Activated naive CD4-positive, alpha-beta T cell treated with anti-CD3 and anti-CD28 coated beads for 36 hours (primary cell): ENCODE measurements around the gene P2RX3. TPM values are rescaled to one million over a fixed set of nuclear protein-coding genes. Genes with fewer than 3 reads are reported as not detected.

Source experiments
- CTCF ChIA-PET: fragments of 350-600 bp; sonication (Branson Sonifier 250); formaldehyde crosslinking; loops from one replicate; lab custom pipeline; 2021; ENCODE audit warnings: antibody characterized with exemption; lab: Charles Lee
- DNase-seq: peaks from one replicate; pipeline ENCODE4 v3.0.0-alpha.2; 2020
- H3K27ac Mint-ChIP-seq: one replicate; pipeline ENCODE4 v1.8.0; 2021; ENCODE audit warnings: mild to moderate bottlenecking, mixed read lengths
- H3K27me3 Mint-ChIP-seq: one replicate; pipeline ENCODE4 v1.8.0; 2021; ENCODE audit warnings: low read depth, mixed read lengths
- H3K36me3 Mint-ChIP-seq: one replicate; pipeline ENCODE4 v1.8.0; 2021; ENCODE audit warnings: low read depth, mixed read lengths
- H3K4me1 Mint-ChIP-seq: one replicate; pipeline ENCODE4 v1.8.0; 2021; ENCODE audit warnings: low read depth, mixed read lengths
- H3K4me3 Mint-ChIP-seq: one replicate; pipeline ENCODE4 v1.8.0; 2021; ENCODE audit warnings: mild to moderate bottlenecking, moderate library complexity, mixed read lengths
- H3K9me3 Mint-ChIP-seq: one replicate; pipeline ENCODE4 v1.8.0; 2021; ENCODE audit warnings: mixed read lengths
- intact Hi-C: fragments of 100-400 bp; cut with micrococcal nuclease; formaldehyde crosslinking; loops from one replicate; pipeline ENCODE4 v1.15.1; 2023
- total RNA-seq, 2 experiments: library from RNA; stranded (reverse); gene quantifications; one replicate each; pipeline ENCODE4 v1.2.3, GENCODE V29; 2021

Gene P2RX3
- total RNA-seq, 2 experiments from 2014 or later = not detected

GRCh38 chr11:57370251-57370650 lies 32.1 kb downstream of the P2RX3 start:
- DNase-seq = no peak
- H3K27ac Mint-ChIP-seq = no peak overlapping the region

GRCh38 chr11:57370941-57371340 lies 32.8 kb downstream of the P2RX3 start:
- Mint-ChIP-seq H3K9me3 (no peaks in the 10 kb centered on the region), H3K4me3 (no peak overlapping the region), H3K4me1 (no peaks in the 10 kb centered on the region), H3K27me3 (no peaks in the 10 kb centered on the region), H3K36me3 (no peaks in the 10 kb centered on the region), H3K27ac (no peak overlapping the region)
- intact Hi-C loops = no loop called here
- CTCF ChIA-PET = interaction anchor here (0.6 to 1.2 kb wide), 2 partner anchors 73 to 87 kb away, joined by 4 to 5 read pairs; no protein-coding TSS in a partner anchor
- DNase-seq = no peak

More at GRCh38 chr11:57370251-57370650, 32.1 kb downstream of the P2RX3 start:
- H3K36me3 Mint-ChIP-seq = no peaks in the 10 kb centered on the region
- no peaks in the 10 kb centered on the region for H3K9me3 Mint-ChIP-seq
- H3K27me3 Mint-ChIP-seq = no peaks in the 10 kb centered on the region
- H3K4me3 Mint-ChIP-seq = no peak overlapping the region
- H3K4me1 Mint-ChIP-seq = no peaks in the 10 kb centered on the region
- CTCF ChIA-PET = interaction anchor here (1.2 kb wide), 1 partner anchor 88 kb away, joined by 5 read pairs; no protein-coding TSS in a partner anchor
- intact Hi-C loops = no loop called here

- Mint-ChIP-seq H3K36me3 (no peaks in the 10 kb centered on the region), H3K27me3 (peaks cover 3% of the 10 kb centered on the region), H3K4me3 (no peak overlapping the region), H3K27ac (no peak overlapping the region), H3K9me3 (no peaks in the 10 kb centered on the region), H3K4me1 (no peaks in the 10 kb centered on the region)
- CTCF ChIA-PET = interaction anchor here (1.0 to 1.2 kb wide), 2 partner anchors 26 to 85 kb away, joined by 3 read pairs; no protein-coding TSS in a partner anchor
- intact Hi-C loops = no loop called here
- no peak for DNase-seq
Observed at GRCh38 chr11:57373146-57373545, 35.0 kb downstream of the P2RX3 start.

GRCh38 chr11:57374966-57375365 lies 36.8 kb downstream of the P2RX3 start:
- no peaks in the 10 kb centered on the region for H3K9me3 Mint-ChIP-seq
- H3K27me3 Mint-ChIP-seq = peaks cover 7% of the 10 kb centered on the region
- CTCF ChIA-PET = no interaction called here
- no peak overlapping the region for H3K4me3 Mint-ChIP-seq
- H3K36me3 Mint-ChIP-seq = no peaks in the 10 kb centered on the region
- H3K27ac Mint-ChIP-seq = no peak overlapping the region
- no peaks in the 10 kb centered on the region for H3K4me1 Mint-ChIP-seq
- intact Hi-C loops = no loop called here
- DNase-seq = no peak

- H3K27me3 Mint-ChIP-seq = peaks cover 9% of the 10 kb centered on the region
- no peaks in the 10 kb centered on the region for H3K36me3 Mint-ChIP-seq
- no peaks in the 10 kb centered on the region for H3K4me1 Mint-ChIP-seq
- no peak overlapping the region for H3K4me3 Mint-ChIP-seq
- CTCF ChIA-PET = no interaction called here
- H3K27ac Mint-ChIP-seq = no peak overlapping the region
- intact Hi-C loops = no loop called here
- no peak for DNase-seq
- no peaks in the 10 kb centered on the region for H3K9me3 Mint-ChIP-seq
Observed at GRCh38 chr11:57375490-57375889, 37.3 kb downstream of the P2RX3 start.

GRCh38 chr11:57376095-57377090 lies 38.2 kb downstream of the P2RX3 start:
- no peaks in the 10 kb centered on the region for H3K9me3 Mint-ChIP-seq
- no peaks in the 10 kb centered on the region for H3K4me1 Mint-ChIP-seq
- intact Hi-C loops = no loop called here
- DNase-seq = no peak
- H3K36me3 Mint-ChIP-seq = no peaks in the 10 kb centered on the region
- peaks cover 11% of the 10 kb centered on the region for H3K27me3 Mint-ChIP-seq
- H3K4me3 Mint-ChIP-seq = no peak overlapping the region
- no peak overlapping the region for H3K27ac Mint-ChIP-seq
- CTCF ChIA-PET = interaction anchor here (1.3 kb wide), 1 partner anchor 26 kb away, joined by 3 read pairs; no protein-coding TSS in a partner anchor

- Mint-ChIP-seq H3K9me3 (no peaks in the 10 kb centered on the region), H3K4me1 (no peaks in the 10 kb centered on the region), H3K27me3 (peaks cover 11% of the 10 kb centered on the region), H3K27ac (no peak overlapping the region), H3K36me3 (no peaks in the 10 kb centered on the region), H3K4me3 (no peak overlapping the region)
- intact Hi-C loops = no loop called here
- CTCF ChIA-PET = interaction anchor here (1.3 kb wide), 1 partner anchor 27 kb away, joined by 3 read pairs; no protein-coding TSS in a partner anchor
- DNase-seq = no peak
Observed at GRCh38 chr11:57377107-57377506, 39.0 kb downstream of the P2RX3 start.

- no peak overlapping the region for H3K4me3 Mint-ChIP-seq
- no peaks in the 10 kb centered on the region for H3K36me3 Mint-ChIP-seq
- H3K4me1 Mint-ChIP-seq = no peaks in the 10 kb centered on the region
- no peaks in the 10 kb centered on the region for H3K9me3 Mint-ChIP-seq
- DNase-seq = no peak
- intact Hi-C loops = no loop called here
- H3K27ac Mint-ChIP-seq = no peak overlapping the region
- H3K27me3 Mint-ChIP-seq = peaks cover 11% of the 10 kb centered on the region
- CTCF ChIA-PET = interaction anchor here (0.9 to 1.5 kb wide), 3 partner anchors 16 to 82 kb away, joined by 3 read pairs; partner anchors contain the start of gene RTN4RL2
Observed at GRCh38 chr11:57378186-57378585, 40.0 kb downstream of the P2RX3 start.

GRCh38 chr11:57379732-57380131 lies 41.6 kb downstream of the P2RX3 start:
- CTCF ChIA-PET = no interaction called here
- H3K4me1 Mint-ChIP-seq = no peaks in the 10 kb centered on the region
- H3K9me3 Mint-ChIP-seq = no peaks in the 10 kb centered on the region
- no peak overlapping the region for H3K4me3 Mint-ChIP-seq
- no peaks in the 10 kb centered on the region for H3K36me3 Mint-ChIP-seq
- H3K27ac Mint-ChIP-seq = no peak overlapping the region
- H3K27me3 Mint-ChIP-seq = peaks cover 11% of the 10 kb centered on the region
- peak; percentile 16 for DNase-seq
- intact Hi-C loops = no loop called here

GRCh38 chr11:57380975-57381374 lies 42.8 kb downstream of the P2RX3 start, which contains the start of gene PRG3:
PRG3 (minus strand) TSS chr11:57381150; CDS start chr11:57380708, 442 bp downstream.
- CTCF ChIA-PET = interaction anchor here (0.7 to 1.0 kb wide), 3 partner anchors 20 to 256 kb away, joined by 3 to 7 read pairs (median 3); no protein-coding TSS in a partner anchor
- peaks cover 11% of the 10 kb centered on the region for H3K27me3 Mint-ChIP-seq
- intact Hi-C loops = no loop called here
- H3K4me3 Mint-ChIP-seq = no peak within 1 kb of the TSS
- DNase-seq = no peak
- no peaks in the 10 kb centered on the region for H3K36me3 Mint-ChIP-seq
- no peaks in the 10 kb centered on the region for H3K4me1 Mint-ChIP-seq
- H3K9me3 Mint-ChIP-seq = no peaks in the 10 kb centered on the region
- no peak within 1 kb of the TSS for H3K27ac Mint-ChIP-seq

- Mint-ChIP-seq H3K36me3 (peaks cover 2% of the 10 kb centered on the region), H3K27me3 (no peaks in the 10 kb centered on the region), H3K27ac (no peak overlapping the region), H3K4me3 (no peak overlapping the region), H3K4me1 (no peaks in the 10 kb centered on the region), H3K9me3 (no peaks in the 10 kb centered on the region)
- DNase-seq = no peak
- CTCF ChIA-PET = no interaction called here
- intact Hi-C loops = no loop called here
Observed at GRCh38 chr11:57386178-57386940, 48.2 kb downstream of the P2RX3 start.
